ENCODE data around the gene EFNA5.
"Not testable (repeated sequence)": the region's sequence is repeated elsewhere in the genome, so short reads cannot be mapped to it uniquely, and the experiment has no call there.

GRCh38 chr5:107494129-107494528 lies 176.6 kb downstream of the EFNA5 start:
- not testable (repeated sequence) for TF ChIP-seq POLR2A (IDR thresholded peaks at IDR 0.05; ENCODE audit: low read length); GATA1 (IDR thresholded peaks at IDR 0.05; ENCODE audit: low read depth, low read length)

All from erythroblast (primary cell).